CD14-positive monocyte (primary cell): ENCODE results near the gene SMURF1. TPM values are rescaled to one million over a fixed set of nuclear protein-coding genes. Genes with fewer than 3 reads are reported as not detected.

ENCODE experiments used
- DNase-seq, 3 donors: peaks; one replicate each; pipeline ENCODE4 v3.0.0-alpha.2; 2011 to 2022
- H2AFZ ChIP-seq: 2 replicates; pipeline ENCODE4 v1.6.0; 2012; ENCODE audit warnings: mild to moderate bottlenecking, low read depth, low read length, inconsistent platforms; ENCODE audit not compliant: insufficient read depth, poor library complexity, severe bottlenecking
- H3K27ac ChIP-seq, 2 donors: 1 replicate in 1 of 2; 2 replicates in 1 of 2; pipeline ENCODE4 v1.5.1; 2012 to 2013; ENCODE audit warnings: low read length in 2 of 2, control low read depth in 1 of 2, inconsistent platforms in 1 of 2, low read depth in 1 of 2, mild to moderate bottlenecking in 1 of 2
- H3K27me3 ChIP-seq, 2 donors: one replicate each; pipeline versions ENCODE4 v1.6.0 to v1.6.1; 2011 to 2013; ENCODE audit warnings: low read length in 2 of 2; ENCODE audit not compliant: control insufficient read depth in 2 of 2, insufficient read depth in 2 of 2
- H3K36me3 ChIP-seq, 2 donors: replicated peaks in 1 of 2; 1 replicate in 1 of 2; 2 replicates in 1 of 2; pipeline versions ENCODE4 v1.5.1 to v1.6.1; 2012 to 2013; ENCODE audit warnings: low read length in 2 of 2, control low read depth in 1 of 2, inconsistent platforms in 1 of 2, mild to moderate bottlenecking in 1 of 2; ENCODE audit not compliant: insufficient read depth in 2 of 2, control insufficient read depth in 1 of 2
- H3K4me1 ChIP-seq, 2 donors: 1 replicate in 1 of 2; 2 replicates in 1 of 2; pipeline versions ENCODE4 v1.5.1 to v1.6.1; 2012 to 2013; ENCODE audit warnings: low read length in 2 of 2, control low read depth in 1 of 2, inconsistent platforms in 1 of 2, mild to moderate bottlenecking in 1 of 2, moderate library complexity in 1 of 2; ENCODE audit not compliant: insufficient read depth in 2 of 2, control insufficient read depth in 1 of 2
- H3K4me2 ChIP-seq: replicated peaks from 2 replicates; pipeline ENCODE3; 2012; ENCODE audit warnings: low read length, moderate library complexity, mild to moderate bottlenecking; ENCODE audit not compliant: poor library complexity, severe bottlenecking; ENCODE audit errors: extremely low read depth
- H3K4me3 ChIP-seq, 3 experiments: fragments of 200-600 bp in 1 of 3; sonication (generic) in 1 of 3; replicated peaks in 1 of 3; 1 replicate in 2 of 3; 2 replicates in 1 of 3; pipeline ENCODE4 v1.5.1; 2011 to 2013; ENCODE audit warnings: low read length in 3 of 3, mild to moderate bottlenecking in 3 of 3, control low read depth in 2 of 3, low read depth in 2 of 3, inconsistent platforms in 1 of 3, moderate library complexity in 1 of 3
- H3K79me2 ChIP-seq: 2 replicates; pipeline ENCODE4 v1.6.0; 2012; ENCODE audit warnings: mild to moderate bottlenecking, control low read depth, inconsistent platforms, low read length, moderate library complexity; ENCODE audit not compliant: insufficient read depth
- H3K9ac ChIP-seq: 2 replicates; pipeline ENCODE4 v1.6.0; 2017; ENCODE audit warnings: low read length, mild to moderate bottlenecking; ENCODE audit not compliant: insufficient read depth, poor library complexity, severe bottlenecking
- H3K9me3 ChIP-seq, 2 donors: replicated peaks in 1 of 2; 1 replicate in 1 of 2; 2 replicates in 1 of 2; pipeline versions ENCODE4 v1.5.1 to v1.6.1; 2012 to 2013; ENCODE audit warnings: low read length in 2 of 2, control low read depth in 1 of 2; ENCODE audit not compliant: control insufficient read depth in 1 of 2, insufficient read depth in 1 of 2
- H4K20me1 ChIP-seq: 2 replicates; pipeline ENCODE4 v1.6.0; 2012; ENCODE audit warnings: mild to moderate bottlenecking, low read length, control low read depth, moderate library complexity; ENCODE audit not compliant: insufficient read depth
- H3K27ac Mint-ChIP-seq, 7 donors: one replicate each; pipeline ENCODE4 v1.8.0; 2020; ENCODE audit warnings: mild to moderate bottlenecking in 7 of 7, mixed read lengths in 7 of 7, moderate library complexity in 6 of 7, inconsistent platforms in 2 of 7
- H3K27me3 Mint-ChIP-seq, 3 donors: one replicate each; pipeline ENCODE4 v1.8.0; 2021 to 2022; ENCODE audit warnings: low read depth in 3 of 3, mild to moderate bottlenecking in 3 of 3, mixed read lengths in 3 of 3, moderate library complexity in 3 of 3, inconsistent platforms in 1 of 3
- H3K36me3 Mint-ChIP-seq, 2 donors: one replicate each; pipeline ENCODE4 v1.8.0; 2020; ENCODE audit warnings: mixed read lengths in 2 of 2, inconsistent platforms in 1 of 2, mild to moderate bottlenecking in 1 of 2
- H3K4me1 Mint-ChIP-seq: one replicate; pipeline ENCODE4 v1.8.0; 2020; ENCODE audit warnings: mild to moderate bottlenecking, mixed read lengths
- H3K4me3 Mint-ChIP-seq, 2 donors: one replicate each; pipeline ENCODE4 v1.8.0; 2020; ENCODE audit warnings: mild to moderate bottlenecking in 2 of 2, mixed read lengths in 2 of 2, moderate library complexity in 1 of 2
- H3K9me3 Mint-ChIP-seq, 7 donors: one replicate each; pipeline ENCODE4 v1.8.0; 2020 to 2022; ENCODE audit warnings: mixed read lengths in 7 of 7, mild to moderate bottlenecking in 6 of 7, moderate library complexity in 6 of 7, inconsistent platforms in 2 of 7
- CTCF ChIP-seq: fragments of 200-600 bp; IDR thresholded peaks from one replicate; pipeline ENCODE4 v1.8.0; 2022; ENCODE audit warnings: antibody characterized with exemption, mild to moderate bottlenecking
- WGBS: methylation state at CpG from one replicate; pipeline ENCODE4 v1.1.5; 2013; ENCODE audit warnings: missing lambda C conversion rate; ENCODE audit not compliant: insufficient coverage; 5-methylcytosine and 5-hydroxymethylcytosine counted together
- intact Hi-C, 2 donors: fragments of 100-400 bp; cut with micrococcal nuclease; formaldehyde crosslinking; loops; one replicate each; pipeline versions ENCODE4 v1.15.0 to v1.15.1; 2023
- polyA plus RNA-seq, 3 donors: library from polyadenylated mRNA; depleted of rRNA in 1 of 3; unstranded in 2 of 3; stranded (reverse) in 1 of 3; fragments of 300-500 nt in 2 of 3; fragments of >200 nt in 1 of 3; fragmentation: Illumina TruSeq in 2 of 3; gene quantifications; 1 replicate in 2 of 3; 2 replicates in 1 of 3; pipeline ENCODE4 v1.2.3, GENCODE V29; 2012 to 2021

Gene SMURF1
- polyA plus RNA-seq, 3 donors, result 0.48 to 15.8 (median 1.6) TPM

- TF ChIP-seq CTCF, result no peak
- Histone ChIP-seq H3K79me2 (peaks cover 98% of the 10 kb centered on the region), H2AFZ (no peak overlapping the region), H3K9me3 (no peaks in the 10 kb centered on the region), H3K4me1 (peaks cover 26 to 33% of the 10 kb centered on the region in 2 donors), H3K36me3 (no peaks in the 10 kb centered on the region), H3K27me3 (no peaks in the 10 kb centered on the region), H4K20me1 (peaks cover 100% of the 10 kb centered on the region), H3K9ac (no peak overlapping the region), H3K4me3 (no peak overlapping the region), H3K4me2 (no peak overlapping the region), H3K27ac (no peak overlapping the region)
- H3K36me3 Mint-ChIP-seq, result no peaks in the 10 kb centered on the region
- WGBS, result 45% methylated on average over 1 of the region's 14 CpGs
- peaks cover 51% of the 10 kb centered on the region for H3K4me1 Mint-ChIP-seq
- peaks cover 0 to under 1% (median 0%) of the 10 kb centered on the region in 7 donors for H3K9me3 Mint-ChIP-seq
- peak overlapping the region in 3 of 7 donors; percentile 2 to 50 (median 47) for H3K27ac Mint-ChIP-seq
- DNase-seq, result peak in 1 of 3 donors; percentile 17
- no peaks in the 10 kb centered on the region for H3K27me3 Mint-ChIP-seq
- intact Hi-C loops, result no loop called here
- no peak overlapping the region for H3K4me3 Mint-ChIP-seq
Observed at GRCh38 chr7:99126921-99127553, 16.9 kb downstream of the SMURF1 start.

- no peaks in the 10 kb centered on the region for H3K36me3 ChIP-seq
- H3K4me3 ChIP-seq, result no peak overlapping the region
- no peak for TF ChIP-seq CTCF
- peaks cover 100% of the 10 kb centered on the region for H4K20me1 ChIP-seq
- no peak overlapping the region for H2AFZ ChIP-seq
- no peak overlapping the region for H3K4me2 ChIP-seq
- 96% methylated on average over 3 of the region's 4 CpGs for WGBS
- H3K79me2 ChIP-seq, result peaks cover 93% of the 10 kb centered on the region
- H3K27me3 ChIP-seq, result no peaks in the 10 kb centered on the region
- H3K27ac ChIP-seq, result no peak overlapping the region
- DNase-seq, result no peak
- no peak overlapping the region for H3K9ac ChIP-seq
- Mint-ChIP-seq H3K27me3 (no peaks in the 10 kb centered on the region), H3K4me1 (peaks cover 60% of the 10 kb centered on the region), H3K27ac (no peak overlapping the region), H3K36me3 (no peaks in the 10 kb centered on the region), H3K9me3 (peaks cover 0 to 2% (median 0%) of the 10 kb centered on the region in 7 donors), H3K4me3 (no peak overlapping the region)
- intact Hi-C loops, result no loop called here
- H3K4me1 ChIP-seq, result peaks cover 41 to 47% of the 10 kb centered on the region in 2 donors
- no peaks in the 10 kb centered on the region for H3K9me3 ChIP-seq
Observed at GRCh38 chr7:99125505-99125865, 18.4 kb downstream of the SMURF1 start.
